ENCODE measurements around the gene JOSD2. TPM values are rescaled to one million over a fixed set of nuclear protein-coding genes. Genes with fewer than 3 reads are reported as not detected.

The JOSD2 gene
- total RNA-seq, 1 experiment from 2014 or later = 5.4 TPM

DNA sequence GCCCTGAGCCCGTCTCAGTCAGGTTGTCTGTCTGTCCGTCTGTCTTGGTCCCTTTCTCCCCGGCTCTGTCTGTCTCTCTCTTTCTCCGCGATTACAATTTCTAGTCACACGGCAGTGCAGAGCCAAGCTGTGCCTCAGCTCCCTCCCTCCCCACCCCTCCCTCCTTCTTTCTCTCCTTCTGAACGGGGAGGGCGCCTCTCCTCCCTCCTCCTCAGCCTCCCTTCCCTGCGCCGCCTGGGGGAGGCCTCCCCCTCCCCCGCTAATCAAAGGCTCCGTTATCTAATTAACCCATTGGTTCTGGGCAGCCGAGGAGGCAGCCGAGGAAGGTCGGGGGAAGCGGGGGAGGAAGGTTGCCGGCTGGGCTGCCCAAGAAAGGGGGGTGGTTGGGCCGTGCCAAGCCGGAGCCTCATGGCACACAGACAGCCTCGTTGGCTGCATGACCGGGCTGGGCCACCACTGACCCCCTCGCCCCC, 40.8 kb upstream of the JOSD2 start:
- Histone ChIP-seq H3K27ac (ENCODE audit: insufficient read length, low read depth, low read length) (no peak overlapping the region), H3K14ac (ENCODE audit: insufficient read depth, low read length) (no peak overlapping the region), H3K4ac (ENCODE audit: low read depth, low read length) (no peak overlapping the region), H3K23ac (ENCODE audit: insufficient read length, low read depth, low read length) (no peak overlapping the region), H3K79me2 (ENCODE audit: insufficient read depth, low read length) (no peaks in the 10 kb centered on the region), H3K18ac (ENCODE audit: insufficient read length, low read depth, low read length) (no peak overlapping the region), H4K20me1 (ENCODE audit: control insufficient read depth, insufficient read depth, insufficient read length) (no peaks in the 10 kb centered on the region), H2BK20ac (ENCODE audit: low read depth, low read length, poor library complexity, severe bottlenecking) (no peak overlapping the region), H4K91ac (ENCODE audit: insufficient read length, low read depth, low read length) (no peak overlapping the region), H2BK15ac (ENCODE audit: low read depth, low read length) (no peak overlapping the region), H3K27me3 (ENCODE audit: insufficient read depth, low read length) (no peaks in the 10 kb centered on the region; the same call in 1 of the 2 replicates), H4K5ac (ENCODE audit: insufficient read length, low read depth, low read length) (no peak overlapping the region), H2BK12ac (ENCODE audit: insufficient read length, low read depth, low read length) (no peak overlapping the region), H4K8ac (replicated peaks; ENCODE audit: insufficient read length, low read depth, low read length) (no peak overlapping the region), H3T11ph (ENCODE audit: low read length) (no peak overlapping the region), H3K4me2 (ENCODE audit: insufficient read depth, insufficient read length, low read length) (peak overlapping the region; percentile 74), H2AK5ac (ENCODE audit: insufficient read length, low read length) (no peak overlapping the region), H3K4me1 (ENCODE audit: insufficient read depth, low read length) (no peaks in the 10 kb centered on the region), H2AFZ (ENCODE audit: low read length) (no peak overlapping the region), H3K23me2 (ENCODE audit: insufficient read length, low read depth, low read length, poor library complexity, severe bottlenecking) (peaks cover 12% of the 10 kb centered on the region), H2BK120ac (ENCODE audit: low read depth, low read length, poor library complexity, severe bottlenecking) (no peak overlapping the region), H2BK5ac (ENCODE audit: insufficient read length, low read length) (no peak overlapping the region), H3K9me3 (ENCODE audit: control insufficient read depth, low read depth, low read length) (no peaks in the 10 kb centered on the region), H3K56ac (ENCODE audit: insufficient read length, low read depth, low read length) (no peak overlapping the region), H3K9ac (ENCODE audit: extremely low read depth, insufficient read length, low read length) (no peak overlapping the region), H3K79me1 (ENCODE audit: insufficient read depth, low read depth, low read length, poor library complexity, severe bottlenecking) (no peaks in the 10 kb centered on the region)
- Mint-ChIP-seq H3K36me3 (ENCODE audit: insufficient read depth in 1 of 3, low read depth in 3 of 3) (peaks cover 0 to 5% (median 0%) of the 10 kb centered on the region in 3 experiments; a peak in 1 of 7 replicates), H3K9me3 (no peaks in the 10 kb centered on the region; a peak in 1 of 5 replicates), H3K4me3 (peak overlapping the region; percentile 67 to 95), H3K27ac (no peak overlapping the region; a peak in 1 of 7 replicates), H3K27me3 (ENCODE audit: low read depth) (peaks cover 76% of the 10 kb centered on the region), H3K4me1 (peaks cover 15 to 48% of the 10 kb centered on the region in 2 experiments)
- TF ChIP-seq, protein P1, sequence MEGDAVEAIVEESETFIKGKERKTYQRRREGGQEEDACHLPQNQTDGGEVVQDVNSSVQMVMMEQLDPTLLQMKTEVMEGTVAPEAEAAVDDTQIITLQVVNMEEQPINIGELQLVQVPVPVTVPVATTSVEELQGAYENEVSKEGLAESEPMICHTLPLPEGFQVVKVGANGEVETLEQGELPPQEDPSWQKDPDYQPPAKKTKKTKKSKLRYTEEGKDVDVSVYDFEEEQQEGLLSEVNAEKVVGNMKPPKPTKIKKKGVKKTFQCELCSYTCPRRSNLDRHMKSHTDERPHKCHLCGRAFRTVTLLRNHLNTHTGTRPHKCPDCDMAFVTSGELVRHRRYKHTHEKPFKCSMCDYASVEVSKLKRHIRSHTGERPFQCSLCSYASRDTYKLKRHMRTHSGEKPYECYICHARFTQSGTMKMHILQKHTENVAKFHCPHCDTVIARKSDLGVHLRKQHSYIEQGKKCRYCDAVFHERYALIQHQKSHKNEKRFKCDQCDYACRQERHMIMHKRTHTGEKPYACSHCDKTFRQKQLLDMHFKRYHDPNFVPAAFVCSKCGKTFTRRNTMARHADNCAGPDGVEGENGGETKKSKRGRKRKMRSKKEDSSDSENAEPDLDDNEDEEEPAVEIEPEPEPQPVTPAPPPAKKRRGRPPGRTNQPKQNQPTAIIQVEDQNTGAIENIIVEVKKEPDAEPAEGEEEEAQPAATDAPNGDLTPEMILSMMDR (conservative IDR thresholded peaks at IDR 0.05) = no peak
- DNase-seq = no peak
- no CpG with 5 or more reads among the region's 22 CpGs for WGBS (ENCODE audit: extremely low coverage, insufficient read length, low lambda C conversion rate)

Data from H9 (cell line).